Suprapubic skin (tissue), 4 donors: Measurements from ENCODE around the gene LOC128125822.

Experiments
- EP300 ChIP-seq: sonication (generic); formaldehyde crosslinking; IDR thresholded peaks from one replicate; pipeline ENCODE4 v1.6.1; 2017; ENCODE audit warnings: antibody characterized with exemption
- POLR2AphosphoS5 ChIP-seq, 3 donors: sonication (generic); formaldehyde crosslinking; IDR thresholded peaks; one replicate each; pipeline ENCODE4 v1.6.1; 2017; ENCODE audit warnings: antibody characterized with exemption in 3 of 3
- TF ChIP-seq, protein P1 (sequence below), 2 donors: fragments of 200-600 bp in 1 of 2; fragments of 450-650 bp in 1 of 2; sonication (generic) in 1 of 2; IDR thresholded peaks; one replicate each; pipeline ENCODE4 v1.5.1; 2016 to 2019; ENCODE audit warnings: antibody characterized with exemption in 2 of 2, mild to moderate bottlenecking in 1 of 2, moderate library complexity in 1 of 2

DNA sequence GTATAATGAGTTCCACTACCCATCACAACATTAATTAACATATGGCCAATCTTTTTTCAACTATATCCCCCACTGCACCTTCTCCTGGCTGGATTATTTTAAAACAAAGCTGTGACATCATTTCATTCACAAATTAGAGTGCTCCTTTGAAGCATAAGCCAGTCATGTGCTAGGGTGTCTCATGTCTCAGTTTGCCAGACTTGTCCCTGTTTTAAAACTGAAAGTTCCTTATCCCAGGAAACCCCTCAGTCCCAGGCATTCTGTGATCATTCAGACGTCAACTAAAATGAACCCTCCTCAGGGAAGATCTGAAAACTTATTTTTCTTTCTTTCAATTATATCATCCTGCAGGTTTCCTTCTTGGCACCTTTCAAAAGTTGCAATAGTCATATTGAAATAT, 29.3 kb upstream of the LOC128125822 start:
- TF ChIP-seq, protein P1, sequence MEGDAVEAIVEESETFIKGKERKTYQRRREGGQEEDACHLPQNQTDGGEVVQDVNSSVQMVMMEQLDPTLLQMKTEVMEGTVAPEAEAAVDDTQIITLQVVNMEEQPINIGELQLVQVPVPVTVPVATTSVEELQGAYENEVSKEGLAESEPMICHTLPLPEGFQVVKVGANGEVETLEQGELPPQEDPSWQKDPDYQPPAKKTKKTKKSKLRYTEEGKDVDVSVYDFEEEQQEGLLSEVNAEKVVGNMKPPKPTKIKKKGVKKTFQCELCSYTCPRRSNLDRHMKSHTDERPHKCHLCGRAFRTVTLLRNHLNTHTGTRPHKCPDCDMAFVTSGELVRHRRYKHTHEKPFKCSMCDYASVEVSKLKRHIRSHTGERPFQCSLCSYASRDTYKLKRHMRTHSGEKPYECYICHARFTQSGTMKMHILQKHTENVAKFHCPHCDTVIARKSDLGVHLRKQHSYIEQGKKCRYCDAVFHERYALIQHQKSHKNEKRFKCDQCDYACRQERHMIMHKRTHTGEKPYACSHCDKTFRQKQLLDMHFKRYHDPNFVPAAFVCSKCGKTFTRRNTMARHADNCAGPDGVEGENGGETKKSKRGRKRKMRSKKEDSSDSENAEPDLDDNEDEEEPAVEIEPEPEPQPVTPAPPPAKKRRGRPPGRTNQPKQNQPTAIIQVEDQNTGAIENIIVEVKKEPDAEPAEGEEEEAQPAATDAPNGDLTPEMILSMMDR (IDR thresholded peaks at IDR 0.05): no peak
- TF ChIP-seq EP300: no peak
- TF ChIP-seq POLR2AphosphoS5 (IDR thresholded peaks at IDR 0.05): no peak
